Measurements from ENCODE around the gene AFG3L2.

- no peak for TF ChIP-seq CTCF (IDR thresholded peaks at IDR 0.05)
- TF ChIP-seq EP300 (IDR thresholded peaks at IDR 0.05), result no peak
- no peak for TF ChIP-seq POLR2A (IDR thresholded peaks at IDR 0.05; ENCODE audit: low read depth)
- no peak for TF ChIP-seq POLR2AphosphoS5 (IDR thresholded peaks at IDR 0.05)
These were observed 47.8 kb downstream of the AFG3L2 start for GRCh38 chr18:12329125-12329698.

Data from esophagus muscularis mucosa (tissue), 4 donors.